HEK293 (cell line): ENCODE data around the gene RBCK1.
A peak's percentile ranks its signal among the peaks of the same experiment; 100 is the strongest.

Experiments
- GLI4 ChIP-seq: fragments of 450-650 bp; formaldehyde crosslinking; IDR thresholded peaks from 2 replicates; pipeline ENCODE4 v1.5.1; 2016; ENCODE audit warnings: missing biosample characterization, missing genetic modification characterization
- HOXA7 ChIP-seq: sonication (generic); formaldehyde crosslinking; IDR thresholded peaks from 2 replicates; pipeline ENCODE4 v1.8.1; 2022; ENCODE audit warnings: missing genetic modification reagents, borderline replicate concordance
- HOXC10 ChIP-seq: sonication (generic); formaldehyde crosslinking; IDR thresholded peaks from 2 replicates; pipeline ENCODE4 v1.8.1; 2023; ENCODE audit warnings: mild to moderate bottlenecking, missing genetic modification reagents
- KLF1 ChIP-seq: fragments of 450-650 bp; formaldehyde crosslinking; IDR thresholded peaks from 2 replicates; pipeline ENCODE4 v1.5.1; 2016; ENCODE audit warnings: missing biosample characterization, missing genetic modification characterization
- KLF16 ChIP-seq: fragments of 450-650 bp; formaldehyde crosslinking; IDR thresholded peaks from 2 replicates; pipeline ENCODE4 v1.5.1; 2017; ENCODE audit warnings: missing biosample characterization, missing genetic modification characterization
- MYNN ChIP-seq: fragments of 450-650 bp; formaldehyde crosslinking; IDR thresholded peaks from 2 replicates; pipeline ENCODE4 v1.5.1; 2016; ENCODE audit warnings: missing biosample characterization, missing genetic modification characterization, borderline replicate concordance
- ZNF133 ChIP-seq: fragments of 450-650 bp; formaldehyde crosslinking; IDR thresholded peaks from 2 replicates; pipeline ENCODE4 v1.5.1; 2016; ENCODE audit warnings: missing biosample characterization, missing genetic modification characterization
- ZNF2 ChIP-seq: fragments of 450-650 bp; formaldehyde crosslinking; IDR thresholded peaks from 2 replicates; pipeline ENCODE4 v1.5.1; 2016; ENCODE audit warnings: missing biosample characterization, missing genetic modification characterization
- ZNF350 ChIP-seq: fragments of 450-650 bp; formaldehyde crosslinking; IDR thresholded peaks from 2 replicates; pipeline ENCODE4 v1.5.0; 2017; ENCODE audit warnings: missing biosample characterization, mild to moderate bottlenecking, missing genetic modification characterization
- ZNF366 ChIP-seq: fragments of 450-650 bp; formaldehyde crosslinking; conservative IDR thresholded peaks from 2 replicates; pipeline ENCODE4 v1.5.1; 2016; ENCODE audit warnings: missing biosample characterization, missing genetic modification characterization
- ZNF394 ChIP-seq: fragments of 450-650 bp; formaldehyde crosslinking; IDR thresholded peaks from 2 replicates; pipeline ENCODE4 v1.5.1; 2016; ENCODE audit warnings: missing biosample characterization, missing genetic modification characterization, mild to moderate bottlenecking, moderate library complexity, borderline replicate concordance
- ZNF501 ChIP-seq: fragments of 450-650 bp; formaldehyde crosslinking; IDR thresholded peaks from 2 replicates; pipeline ENCODE4 v1.5.1; 2016; ENCODE audit warnings: missing biosample characterization, missing genetic modification characterization
- ZNF610 ChIP-seq: fragments of 450-650 bp; formaldehyde crosslinking; IDR thresholded peaks from 2 replicates; pipeline ENCODE4 v1.5.1; 2016; ENCODE audit warnings: missing biosample characterization, missing genetic modification characterization, borderline replicate concordance
- ZNF777 ChIP-seq: fragments of 450-650 bp; formaldehyde crosslinking; IDR thresholded peaks from 2 replicates; pipeline ENCODE4 v1.5.1; 2017; ENCODE audit warnings: missing biosample characterization, missing genetic modification characterization, borderline replicate concordance
- ZSCAN30 ChIP-seq: fragments of 450-650 bp; IDR thresholded peaks from 2 replicates; pipeline ENCODE4 v1.5.1; 2018; ENCODE audit warnings: missing biosample characterization, mild to moderate bottlenecking, missing genetic modification characterization, moderate library complexity
- TF ChIP-seq, protein P1 (sequence below): fragments of 450-650 bp; formaldehyde crosslinking; IDR thresholded peaks from 2 replicates; pipeline ENCODE4 v1.5.1; 2017; ENCODE audit warnings: missing biosample characterization, mild to moderate bottlenecking, missing genetic modification characterization, moderate library complexity
- TF ChIP-seq, protein P2 (sequence below): fragments of 450-650 bp; formaldehyde crosslinking; IDR thresholded peaks from 2 replicates; pipeline ENCODE4 v1.5.1; 2017; ENCODE audit warnings: missing biosample characterization, missing genetic modification characterization
- TF ChIP-seq, protein P3 (sequence below): fragments of 450-650 bp; formaldehyde crosslinking; IDR thresholded peaks from 2 replicates; pipeline ENCODE4 v1.5.1; 2016; ENCODE audit warnings: missing biosample characterization, missing genetic modification characterization, borderline replicate concordance
- TF ChIP-seq, protein P4 (sequence below): fragments of 450-650 bp; formaldehyde crosslinking; optimal IDR thresholded peaks from 2 replicates; pipeline ENCODE3; 2016; ENCODE audit warnings: missing biosample characterization, mild to moderate bottlenecking, missing genetic modification characterization
- TF ChIP-seq, protein P5 (sequence below): fragments of 450-650 bp; formaldehyde crosslinking; IDR thresholded peaks from 2 replicates; pipeline ENCODE4 v1.5.1; 2016; ENCODE audit warnings: missing biosample characterization, missing genetic modification characterization
- TF ChIP-seq, protein P6 (sequence below): fragments of 450-650 bp; formaldehyde crosslinking; IDR thresholded peaks from 2 replicates; pipeline ENCODE4 v1.5.1; 2016; ENCODE audit warnings: missing biosample characterization, missing genetic modification characterization
- TF ChIP-seq, protein P7 (sequence below): fragments of 450-650 bp; formaldehyde crosslinking; IDR thresholded peaks from 2 replicates; pipeline ENCODE4 v1.5.1; 2016; ENCODE audit warnings: missing biosample characterization, missing genetic modification characterization

RBCK1 gene

DNA sequence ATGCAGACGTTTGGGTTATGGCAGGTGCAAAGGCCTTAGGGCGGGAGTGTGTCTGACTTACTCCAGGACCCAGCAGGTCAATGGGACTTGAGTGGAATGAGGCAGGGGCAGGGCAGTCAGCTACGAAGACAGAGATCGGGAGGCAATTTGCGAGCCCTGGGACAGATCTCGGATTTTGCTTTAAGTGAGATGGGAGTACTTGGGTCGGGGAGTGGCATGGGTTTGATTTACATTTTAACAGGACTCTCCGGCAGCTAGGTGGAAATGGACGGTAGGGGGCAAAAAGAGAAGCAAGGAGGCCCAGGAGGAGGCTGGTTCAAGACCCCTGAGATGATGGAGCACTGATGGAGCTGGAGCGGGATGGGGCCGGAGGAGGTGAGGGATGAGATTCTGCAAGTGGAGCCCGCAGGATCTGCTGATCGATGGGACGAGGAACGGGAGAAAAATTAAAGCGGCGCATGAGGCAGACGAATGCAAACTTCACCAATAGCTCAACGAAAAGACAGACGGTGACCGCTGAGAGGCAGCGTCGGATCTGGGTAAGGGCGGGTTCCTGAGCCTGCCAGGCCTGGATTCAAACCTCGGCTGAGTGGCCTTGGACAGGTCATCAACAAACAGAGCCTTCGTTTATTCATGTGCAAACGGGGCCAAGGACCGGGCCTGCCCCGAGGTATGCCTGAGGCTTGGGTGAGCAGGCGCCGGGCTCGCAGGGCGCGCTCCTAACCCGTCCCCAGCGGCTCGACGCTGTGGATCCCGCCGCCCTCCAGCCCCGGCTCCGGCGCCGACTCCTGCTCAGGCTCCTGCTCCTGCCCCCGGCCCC is 756 bp upstream of the RBCK1 start (continued):
- TF ChIP-seq, protein P1, sequence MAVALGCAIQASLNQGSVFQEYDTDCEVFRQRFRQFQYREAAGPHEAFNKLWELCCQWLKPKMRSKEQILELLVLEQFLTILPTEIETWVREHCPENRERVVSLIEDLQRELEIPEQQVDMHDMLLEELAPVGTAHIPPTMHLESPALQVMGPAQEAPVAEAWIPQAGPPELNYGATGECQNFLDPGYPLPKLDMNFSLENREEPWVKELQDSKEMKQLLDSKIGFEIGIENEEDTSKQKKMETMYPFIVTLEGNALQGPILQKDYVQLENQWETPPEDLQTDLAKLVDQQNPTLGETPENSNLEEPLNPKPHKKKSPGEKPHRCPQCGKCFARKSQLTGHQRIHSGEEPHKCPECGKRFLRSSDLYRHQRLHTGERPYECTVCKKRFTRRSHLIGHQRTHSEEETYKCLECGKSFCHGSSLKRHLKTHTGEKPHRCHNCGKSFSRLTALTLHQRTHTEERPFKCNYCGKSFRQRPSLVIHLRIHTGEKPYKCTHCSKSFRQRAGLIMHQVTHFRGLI (tag by site-specific recombination) = no peak
- TF ChIP-seq HOXA7 = no peak
- TF ChIP-seq, protein P2, sequence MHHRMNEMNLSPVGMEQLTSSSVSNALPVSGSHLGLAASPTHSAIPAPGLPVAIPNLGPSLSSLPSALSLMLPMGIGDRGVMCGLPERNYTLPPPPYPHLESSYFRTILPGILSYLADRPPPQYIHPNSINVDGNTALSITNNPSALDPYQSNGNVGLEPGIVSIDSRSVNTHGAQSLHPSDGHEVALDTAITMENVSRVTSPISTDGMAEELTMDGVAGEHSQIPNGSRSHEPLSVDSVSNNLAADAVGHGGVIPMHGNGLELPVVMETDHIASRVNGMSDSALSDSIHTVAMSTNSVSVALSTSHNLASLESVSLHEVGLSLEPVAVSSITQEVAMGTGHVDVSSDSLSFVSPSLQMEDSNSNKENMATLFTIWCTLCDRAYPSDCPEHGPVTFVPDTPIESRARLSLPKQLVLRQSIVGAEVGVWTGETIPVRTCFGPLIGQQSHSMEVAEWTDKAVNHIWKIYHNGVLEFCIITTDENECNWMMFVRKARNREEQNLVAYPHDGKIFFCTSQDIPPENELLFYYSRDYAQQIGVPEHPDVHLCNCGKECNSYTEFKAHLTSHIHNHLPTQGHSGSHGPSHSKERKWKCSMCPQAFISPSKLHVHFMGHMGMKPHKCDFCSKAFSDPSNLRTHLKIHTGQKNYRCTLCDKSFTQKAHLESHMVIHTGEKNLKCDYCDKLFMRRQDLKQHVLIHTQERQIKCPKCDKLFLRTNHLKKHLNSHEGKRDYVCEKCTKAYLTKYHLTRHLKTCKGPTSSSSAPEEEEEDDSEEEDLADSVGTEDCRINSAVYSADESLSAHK (tag by site-specific recombination) = 0 out of 2 replicates have a peak, but pooled peaks have one; percentile 15
- no peak for TF ChIP-seq ZNF350 (tag by site-specific recombination)
- TF ChIP-seq, protein P3, sequence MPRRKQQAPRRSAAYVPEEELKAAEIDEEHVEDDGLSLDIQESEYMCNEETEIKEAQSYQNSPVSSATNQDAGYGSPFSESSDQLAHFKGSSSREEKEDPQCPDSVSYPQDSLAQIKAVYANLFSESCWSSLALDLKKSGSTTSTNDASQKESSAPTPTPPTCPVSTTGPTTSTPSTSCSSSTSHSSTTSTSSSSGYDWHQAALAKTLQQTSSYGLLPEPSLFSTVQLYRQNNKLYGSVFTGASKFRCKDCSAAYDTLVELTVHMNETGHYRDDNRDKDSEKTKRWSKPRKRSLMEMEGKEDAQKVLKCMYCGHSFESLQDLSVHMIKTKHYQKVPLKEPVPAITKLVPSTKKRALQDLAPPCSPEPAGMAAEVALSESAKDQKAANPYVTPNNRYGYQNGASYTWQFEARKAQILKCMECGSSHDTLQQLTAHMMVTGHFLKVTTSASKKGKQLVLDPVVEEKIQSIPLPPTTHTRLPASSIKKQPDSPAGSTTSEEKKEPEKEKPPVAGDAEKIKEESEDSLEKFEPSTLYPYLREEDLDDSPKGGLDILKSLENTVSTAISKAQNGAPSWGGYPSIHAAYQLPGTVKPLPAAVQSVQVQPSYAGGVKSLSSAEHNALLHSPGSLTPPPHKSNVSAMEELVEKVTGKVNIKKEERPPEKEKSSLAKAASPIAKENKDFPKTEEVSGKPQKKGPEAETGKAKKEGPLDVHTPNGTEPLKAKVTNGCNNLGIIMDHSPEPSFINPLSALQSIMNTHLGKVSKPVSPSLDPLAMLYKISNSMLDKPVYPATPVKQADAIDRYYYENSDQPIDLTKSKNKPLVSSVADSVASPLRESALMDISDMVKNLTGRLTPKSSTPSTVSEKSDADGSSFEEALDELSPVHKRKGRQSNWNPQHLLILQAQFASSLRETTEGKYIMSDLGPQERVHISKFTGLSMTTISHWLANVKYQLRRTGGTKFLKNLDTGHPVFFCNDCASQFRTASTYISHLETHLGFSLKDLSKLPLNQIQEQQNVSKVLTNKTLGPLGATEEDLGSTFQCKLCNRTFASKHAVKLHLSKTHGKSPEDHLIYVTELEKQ = peak; percentile 31; the same call in 1 of the 2 replicates
- TF ChIP-seq ZNF777 = peak; percentile 86; the same call in 1 of the 2 replicates
- no peak for TF ChIP-seq ZNF133 (tag by site-specific recombination)
- TF ChIP-seq ZNF394 = peak; percentile 59; the same call in 1 of the 2 replicates
- peak; percentile 63; the same call in 1 of the 2 replicates for TF ChIP-seq KLF1 (tag by site-specific recombination)
- TF ChIP-seq, protein P4, sequence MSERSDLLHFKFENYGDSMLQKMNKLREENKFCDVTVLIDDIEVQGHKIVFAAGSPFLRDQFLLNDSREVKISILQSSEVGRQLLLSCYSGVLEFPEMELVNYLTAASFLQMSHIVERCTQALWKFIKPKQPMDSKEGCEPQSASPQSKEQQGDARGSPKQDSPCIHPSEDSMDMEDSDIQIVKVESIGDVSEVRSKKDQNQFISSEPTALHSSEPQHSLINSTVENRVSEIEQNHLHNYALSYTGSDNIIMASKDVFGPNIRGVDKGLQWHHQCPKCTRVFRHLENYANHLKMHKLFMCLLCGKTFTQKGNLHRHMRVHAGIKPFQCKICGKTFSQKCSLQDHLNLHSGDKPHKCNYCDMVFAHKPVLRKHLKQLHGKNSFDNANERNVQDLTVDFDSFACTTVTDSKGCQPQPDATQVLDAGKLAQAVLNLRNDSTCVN (tag by site-specific recombination) = peak; percentile 65
- TF ChIP-seq, protein P5, sequence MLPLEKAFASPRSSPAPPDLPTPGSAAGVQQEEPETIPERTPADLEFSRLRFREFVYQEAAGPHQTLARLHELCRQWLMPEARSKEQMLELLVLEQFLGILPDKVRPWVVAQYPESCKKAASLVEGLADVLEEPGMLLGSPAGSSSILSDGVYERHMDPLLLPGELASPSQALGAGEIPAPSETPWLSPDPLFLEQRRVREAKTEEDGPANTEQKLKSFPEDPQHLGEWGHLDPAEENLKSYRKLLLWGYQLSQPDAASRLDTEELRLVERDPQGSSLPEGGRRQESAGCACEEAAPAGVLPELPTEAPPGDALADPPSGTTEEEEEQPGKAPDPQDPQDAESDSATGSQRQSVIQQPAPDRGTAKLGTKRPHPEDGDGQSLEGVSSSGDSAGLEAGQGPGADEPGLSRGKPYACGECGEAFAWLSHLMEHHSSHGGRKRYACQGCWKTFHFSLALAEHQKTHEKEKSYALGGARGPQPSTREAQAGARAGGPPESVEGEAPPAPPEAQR (tag by site-specific recombination) = 0 out of 2 replicates have a peak, but pooled peaks have one; percentile 33
- no peak for TF ChIP-seq ZNF610
- TF ChIP-seq ZSCAN30 (tag by site-specific recombination) = peak; percentile 56
- peak; percentile 56; the same call in 1 of the 2 replicates for TF ChIP-seq ZNF366 (tag by site-specific recombination)
- TF ChIP-seq, protein P6, sequence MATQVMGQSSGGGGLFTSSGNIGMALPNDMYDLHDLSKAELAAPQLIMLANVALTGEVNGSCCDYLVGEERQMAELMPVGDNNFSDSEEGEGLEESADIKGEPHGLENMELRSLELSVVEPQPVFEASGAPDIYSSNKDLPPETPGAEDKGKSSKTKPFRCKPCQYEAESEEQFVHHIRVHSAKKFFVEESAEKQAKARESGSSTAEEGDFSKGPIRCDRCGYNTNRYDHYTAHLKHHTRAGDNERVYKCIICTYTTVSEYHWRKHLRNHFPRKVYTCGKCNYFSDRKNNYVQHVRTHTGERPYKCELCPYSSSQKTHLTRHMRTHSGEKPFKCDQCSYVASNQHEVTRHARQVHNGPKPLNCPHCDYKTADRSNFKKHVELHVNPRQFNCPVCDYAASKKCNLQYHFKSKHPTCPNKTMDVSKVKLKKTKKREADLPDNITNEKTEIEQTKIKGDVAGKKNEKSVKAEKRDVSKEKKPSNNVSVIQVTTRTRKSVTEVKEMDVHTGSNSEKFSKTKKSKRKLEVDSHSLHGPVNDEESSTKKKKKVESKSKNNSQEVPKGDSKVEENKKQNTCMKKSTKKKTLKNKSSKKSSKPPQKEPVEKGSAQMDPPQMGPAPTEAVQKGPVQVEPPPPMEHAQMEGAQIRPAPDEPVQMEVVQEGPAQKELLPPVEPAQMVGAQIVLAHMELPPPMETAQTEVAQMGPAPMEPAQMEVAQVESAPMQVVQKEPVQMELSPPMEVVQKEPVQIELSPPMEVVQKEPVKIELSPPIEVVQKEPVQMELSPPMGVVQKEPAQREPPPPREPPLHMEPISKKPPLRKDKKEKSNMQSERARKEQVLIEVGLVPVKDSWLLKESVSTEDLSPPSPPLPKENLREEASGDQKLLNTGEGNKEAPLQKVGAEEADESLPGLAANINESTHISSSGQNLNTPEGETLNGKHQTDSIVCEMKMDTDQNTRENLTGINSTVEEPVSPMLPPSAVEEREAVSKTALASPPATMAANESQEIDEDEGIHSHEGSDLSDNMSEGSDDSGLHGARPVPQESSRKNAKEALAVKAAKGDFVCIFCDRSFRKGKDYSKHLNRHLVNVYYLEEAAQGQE (tag by site-specific recombination) = no peak
- TF ChIP-seq, protein P7, sequence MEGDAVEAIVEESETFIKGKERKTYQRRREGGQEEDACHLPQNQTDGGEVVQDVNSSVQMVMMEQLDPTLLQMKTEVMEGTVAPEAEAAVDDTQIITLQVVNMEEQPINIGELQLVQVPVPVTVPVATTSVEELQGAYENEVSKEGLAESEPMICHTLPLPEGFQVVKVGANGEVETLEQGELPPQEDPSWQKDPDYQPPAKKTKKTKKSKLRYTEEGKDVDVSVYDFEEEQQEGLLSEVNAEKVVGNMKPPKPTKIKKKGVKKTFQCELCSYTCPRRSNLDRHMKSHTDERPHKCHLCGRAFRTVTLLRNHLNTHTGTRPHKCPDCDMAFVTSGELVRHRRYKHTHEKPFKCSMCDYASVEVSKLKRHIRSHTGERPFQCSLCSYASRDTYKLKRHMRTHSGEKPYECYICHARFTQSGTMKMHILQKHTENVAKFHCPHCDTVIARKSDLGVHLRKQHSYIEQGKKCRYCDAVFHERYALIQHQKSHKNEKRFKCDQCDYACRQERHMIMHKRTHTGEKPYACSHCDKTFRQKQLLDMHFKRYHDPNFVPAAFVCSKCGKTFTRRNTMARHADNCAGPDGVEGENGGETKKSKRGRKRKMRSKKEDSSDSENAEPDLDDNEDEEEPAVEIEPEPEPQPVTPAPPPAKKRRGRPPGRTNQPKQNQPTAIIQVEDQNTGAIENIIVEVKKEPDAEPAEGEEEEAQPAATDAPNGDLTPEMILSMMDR (tag by site-specific recombination) = peak; percentile 93
- TF ChIP-seq ZNF501 = 0 out of 2 replicates have a peak, but pooled peaks have one; percentile 70
- 0 out of 2 replicates have a peak, but pooled peaks have one; percentile 50 for TF ChIP-seq KLF16 (tag by site-specific recombination)
- no peak for TF ChIP-seq HOXC10 (CRISPR knock-in tag)
- TF ChIP-seq ZNF2 (tag by site-specific recombination) = 0 out of 2 replicates have a peak, but pooled peaks have one; percentile 40
- TF ChIP-seq MYNN (tag by site-specific recombination) = no peak
- TF ChIP-seq GLI4 (tag by site-specific recombination) = no peak
